B cell (primary cell): ENCODE data around the gene SCP2. TPM values are rescaled to one million over a fixed set of nuclear protein-coding genes. Genes with fewer than 3 reads are reported as not detected.

Experiments used
- ATAC-seq: fragments of 200-7000 bp; cut with Tn5 transposase; one replicate; pipeline ENCODE4 v1.10.0; 2021; ENCODE audit warnings: low read depth, mild to moderate bottlenecking, moderate number of reproducible peaks, moderate library complexity
- CTCF ChIA-PET: fragments of 350-600 bp; sonication (Branson Sonifier 250); formaldehyde crosslinking; loops from one replicate; lab custom pipeline; 2021; ENCODE audit warnings: antibody characterized with exemption, inconsistent platforms; lab: Charles Lee
- POLR2A ChIA-PET: fragments of 350-600 bp; sonication (Branson Sonifier 250); formaldehyde crosslinking; loops from one replicate; lab custom pipeline; 2021; ENCODE audit warnings: antibody characterized with exemption; lab: Charles Lee
- DNase-seq: peaks from one replicate; pipeline ENCODE4 v3.0.0; 2013
- H2AFZ ChIP-seq: 2 replicates; pipeline ENCODE4 v1.6.1; 2012; ENCODE audit warnings: mild to moderate bottlenecking, low read depth, low read length; ENCODE audit not compliant: insufficient read depth, poor library complexity, severe bottlenecking
- H3K27ac ChIP-seq, 2 donors: 1 replicate in 1 of 2; 2 replicates in 1 of 2; pipeline ENCODE4 v1.5.1; 2012 to 2013; ENCODE audit warnings: low read length in 2 of 2, mild to moderate bottlenecking in 2 of 2, moderate library complexity in 1 of 2
- H3K27me3 ChIP-seq, 4 experiments: fragments of 200-600 bp in 1 of 4; sonication (generic) in 1 of 4; replicated peaks in 1 of 4; 1 replicate in 2 of 4; 2 replicates in 2 of 4; pipeline versions ENCODE4 v1.6.1 to v1.7.0; 2013 to 2016; ENCODE audit warnings: low read length in 3 of 4, mild to moderate bottlenecking in 2 of 4, mixed read lengths in 1 of 4, moderate library complexity in 1 of 4; ENCODE audit not compliant: insufficient read depth in 4 of 4, control insufficient read depth in 3 of 4; ENCODE audit errors: control extremely low read depth in 1 of 4
- H3K36me3 ChIP-seq, 2 experiments: replicated peaks in 1 of 2; 1 replicate in 1 of 2; 2 replicates in 1 of 2; pipeline versions ENCODE4 v1.6.1 to v1.7.1; 2013; ENCODE audit warnings: low read length in 1 of 2; ENCODE audit not compliant: insufficient read depth in 2 of 2, control insufficient read depth in 1 of 2; ENCODE audit errors: control extremely low read depth in 1 of 2, extremely low read depth in 1 of 2
- H3K4me1 ChIP-seq, 2 donors: fragments of 200-600 bp in 1 of 2; sonication (generic) in 1 of 2; 1 replicate in 1 of 2; 2 replicates in 1 of 2; pipeline versions ENCODE4 v1.5.1 to v1.6.1; 2013 to 2017; ENCODE audit warnings: low read length in 2 of 2; ENCODE audit not compliant: control insufficient read depth in 2 of 2, insufficient read depth in 2 of 2
- H3K4me2 ChIP-seq: replicated peaks from 2 replicates; pipeline ENCODE3; 2012; ENCODE audit warnings: mild to moderate bottlenecking, low read depth, low read length; ENCODE audit not compliant: poor library complexity, severe bottlenecking
- H3K4me3 ChIP-seq, 5 experiments: fragments of 200-600 bp in 1 of 5; sonication (generic) in 1 of 5; 1 replicate in 3 of 5; 2 replicates in 2 of 5; pipeline versions ENCODE4 v1.5.1 to v1.7.0; 2011 to 2016; ENCODE audit warnings: low read length in 4 of 5, mild to moderate bottlenecking in 4 of 5, low read depth in 2 of 5, control low read depth in 1 of 5, moderate library complexity in 1 of 5; ENCODE audit not compliant: insufficient read depth in 1 of 5; ENCODE audit errors: control extremely low read depth in 1 of 5, extremely low read depth in 1 of 5
- H3K79me2 ChIP-seq: fragments of 200-600 bp; sonication (generic); one replicate; pipeline ENCODE4 v1.6.0; 2016; ENCODE audit warnings: low read length; ENCODE audit not compliant: control insufficient read depth, insufficient read depth
- H3K9ac ChIP-seq: fragments of 200-600 bp; sonication (generic); 2 replicates; pipeline ENCODE4 v1.6.1; 2017; ENCODE audit warnings: mild to moderate bottlenecking, low read length, moderate library complexity
- H3K9me3 ChIP-seq, 3 donors: one replicate each; pipeline versions ENCODE4 v1.6.1 to v1.7.1; 2013; ENCODE audit warnings: low read length in 2 of 3; ENCODE audit not compliant: control insufficient read depth in 2 of 3, insufficient read depth in 1 of 3; ENCODE audit errors: control extremely low read depth in 1 of 3
- H4K20me1 ChIP-seq: 2 replicates; pipeline ENCODE4 v1.6.0; 2012; ENCODE audit warnings: mild to moderate bottlenecking, low read length; ENCODE audit not compliant: insufficient read depth, control insufficient read depth, poor library complexity, severe bottlenecking
- H3K27ac Mint-ChIP-seq: one replicate; pipeline ENCODE4 v1.8.0; 2021; ENCODE audit warnings: mixed read lengths
- H3K27me3 Mint-ChIP-seq: one replicate; pipeline ENCODE4 v1.8.0; 2021; ENCODE audit warnings: mixed read lengths
- H3K4me1 Mint-ChIP-seq: one replicate; pipeline ENCODE4 v1.8.0; 2021; ENCODE audit warnings: mixed read lengths
- H3K4me3 Mint-ChIP-seq: one replicate; pipeline ENCODE4 v1.8.0; 2021; ENCODE audit warnings: mixed read lengths
- H3K9me3 Mint-ChIP-seq: one replicate; pipeline ENCODE4 v1.8.0; 2022; ENCODE audit warnings: mixed read lengths; ENCODE audit not compliant: insufficient read depth
- CTCF ChIP-seq: fragments of 200-600 bp; IDR thresholded peaks from one replicate; pipeline ENCODE4 v1.8.0; 2022; ENCODE audit warnings: antibody characterized with exemption, mild to moderate bottlenecking
- EZH2 ChIP-seq: IDR thresholded peaks from 2 replicates; pipeline ENCODE4 v1.6.1; 2012; ENCODE audit warnings: borderline replicate concordance, low read depth, mild to moderate bottlenecking, moderate library complexity, low read length; ENCODE audit not compliant: insufficient read depth, poor library complexity, severe bottlenecking
- WGBS: methylation state at CpG from one replicate; pipeline ENCODE4 v1.1.5; 2013; ENCODE audit warnings: missing lambda C conversion rate; ENCODE audit not compliant: insufficient coverage; 5-methylcytosine and 5-hydroxymethylcytosine counted together
- intact Hi-C: fragments of 100-400 bp; cut with micrococcal nuclease; formaldehyde crosslinking; loops from one replicate; pipeline ENCODE4 v1.10.0; 2022
- polyA plus RNA-seq: library from polyadenylated mRNA; depleted of rRNA; stranded (reverse); fragments of >200 nt; gene quantifications from 2 replicates; pipeline ENCODE4 v1.2.3, GENCODE V29; 2012
- total RNA-seq, 2 donors: library from RNA; stranded (reverse); fragments of 120-200 nt in 1 of 2; gene quantifications; 1 replicate in 1 of 2; 2 replicates in 1 of 2; pipeline versions ENCODE4 v1.2.3 to v1.2.4, GENCODE V29; 2013 to 2022

SCP2 gene
- total and polyA plus RNA-seq, 2 donors (not counting 1 experiment from before 2014, with no cell fraction given), result 19.4 to 46.6 TPM

- peaks cover 15% of the 10 kb centered on the region for H3K27me3 Mint-ChIP-seq
- ATAC-seq (no peak), DNase-seq (no peak)
- H3K4me1 Mint-ChIP-seq, result peaks cover 1% of the 10 kb centered on the region
- Histone ChIP-seq H3K27me3 (peaks cover 0 to 19% (median 7%) of the 10 kb centered on the region in 4 experiments), H4K20me1 (no peaks in the 10 kb centered on the region), H3K79me2 (no peaks in the 10 kb centered on the region), H3K36me3 (peaks cover 0 to 12% of the 10 kb centered on the region in 2 experiments), H3K27ac (no peak overlapping the region), H3K4me1 (peaks cover 0 to 1% of the 10 kb centered on the region in 2 donors), H3K9me3 (no peaks in the 10 kb centered on the region), H3K4me3 (no peak overlapping the region), H2AFZ (no peak overlapping the region), H3K4me2 (no peak overlapping the region), H3K9ac (no peak overlapping the region)
- H3K4me3 Mint-ChIP-seq, result no peak overlapping the region
- H3K9me3 Mint-ChIP-seq, result no peaks in the 10 kb centered on the region
- no peak overlapping the region for H3K27ac Mint-ChIP-seq
- 100% methylated on average over 2 of the region's 2 CpGs for WGBS
- no peak for TF ChIP-seq CTCF
- no peak for TF ChIP-seq EZH2
- intact Hi-C loops, result no loop called here
- CTCF ChIA-PET, result no interaction called here
- POLR2A ChIA-PET, result no interaction called here
Measured at GRCh38 chr1:53057127-53057526, 130.1 kb downstream of the SCP2 start.

- H3K4me3 Mint-ChIP-seq, result no peak overlapping the region
- Histone ChIP-seq H3K27ac (no peak overlapping the region), H3K4me2 (no peak overlapping the region), H3K36me3 (no peaks in the 10 kb centered on the region), H3K79me2 (no peaks in the 10 kb centered on the region), H3K9ac (no peak overlapping the region), H3K9me3 (no peaks in the 10 kb centered on the region), H3K4me1 (peaks cover 9 to 13% of the 10 kb centered on the region in 2 donors), H4K20me1 (no peaks in the 10 kb centered on the region), H3K4me3 (no peak overlapping the region), H3K27me3 (peaks cover 0 to 46% (median 13%) of the 10 kb centered on the region in 4 experiments), H2AFZ (no peak overlapping the region)
- H3K4me1 Mint-ChIP-seq, result peaks cover 8% of the 10 kb centered on the region
- POLR2A ChIA-PET, result no interaction called here
- TF ChIP-seq EZH2 (no peak), CTCF (no peak)
- H3K27ac Mint-ChIP-seq, result no peak overlapping the region
- WGBS, result no CpG with 5 or more reads among the region's 1 CpG
- ATAC-seq (no peak), DNase-seq (no peak)
- peaks cover 37% of the 10 kb centered on the region for H3K27me3 Mint-ChIP-seq
- H3K9me3 Mint-ChIP-seq, result no peaks in the 10 kb centered on the region
- intact Hi-C loops, result no loop called here
- CTCF ChIA-PET, result no interaction called here
Measured at GRCh38 chr1:53060579-53060978, 133.5 kb downstream of the SCP2 start.
